Ureter (tissue), 1 donor: ENCODE results near the gene PTPN5. TPM values are rescaled to one million over a fixed set of nuclear protein-coding genes. Genes with fewer than 3 reads are reported as not detected.
A peak's percentile ranks its signal among the peaks of the same experiment; 100 is the strongest.

Experiments used
- DNase-seq: peaks from one replicate; pipeline ENCODE4 v3.0.0-alpha.2; 2020; ENCODE audit warnings: low spot score
- total RNA-seq: library from RNA; stranded (reverse); gene quantifications from one replicate; pipeline ENCODE4 v1.2.4, GENCODE V29; 2023
- donor health status: DM: yes; HTN: yes; CAD: no.

PTPN5 gene
- total RNA-seq, 1 donor from 2014 or later, result 2.6 TPM

DNA sequence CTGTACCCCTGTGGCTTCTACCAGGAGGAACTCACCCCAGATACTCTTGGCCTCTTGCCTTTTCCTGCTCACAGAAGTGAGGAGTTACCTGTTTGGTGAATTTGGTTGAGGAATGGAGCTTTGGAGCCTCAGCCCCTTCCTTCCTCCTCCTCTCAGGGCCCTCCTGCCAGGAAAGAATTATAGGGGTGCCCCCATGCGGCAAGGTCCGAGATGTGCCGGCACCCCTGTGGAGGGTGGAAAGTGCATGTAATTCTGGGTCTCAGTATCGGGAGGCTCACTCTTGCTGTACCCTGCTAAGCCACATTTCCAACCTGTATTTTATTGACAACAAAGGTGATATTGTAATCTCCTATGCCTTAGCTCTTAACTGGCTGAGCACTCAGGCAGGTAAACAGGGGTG lies 51.9 kb downstream of the PTPN5 start:
- DNase-seq, result no peak

DNA sequence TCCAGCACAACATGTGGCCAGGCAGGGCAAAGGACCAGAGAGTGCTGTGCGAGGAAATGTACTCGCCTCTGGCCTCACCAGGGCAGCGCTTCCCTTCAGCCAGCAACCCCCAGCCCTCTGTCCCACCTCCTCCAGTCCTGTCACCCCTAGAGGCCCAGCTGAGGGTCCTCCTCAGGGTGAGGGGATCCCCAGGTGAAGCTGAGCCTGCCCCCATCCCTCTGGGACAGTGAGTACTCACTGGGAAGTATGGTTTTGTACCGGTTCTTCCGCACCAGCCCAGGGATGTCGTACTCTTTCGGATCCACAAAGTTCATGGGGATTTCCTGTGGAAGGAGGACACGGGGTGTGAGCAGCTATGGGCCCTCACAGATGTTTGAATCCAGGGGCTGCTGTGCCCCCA lies 54.0 kb downstream of the PTPN5 start:
- no peak for DNase-seq

DNA sequence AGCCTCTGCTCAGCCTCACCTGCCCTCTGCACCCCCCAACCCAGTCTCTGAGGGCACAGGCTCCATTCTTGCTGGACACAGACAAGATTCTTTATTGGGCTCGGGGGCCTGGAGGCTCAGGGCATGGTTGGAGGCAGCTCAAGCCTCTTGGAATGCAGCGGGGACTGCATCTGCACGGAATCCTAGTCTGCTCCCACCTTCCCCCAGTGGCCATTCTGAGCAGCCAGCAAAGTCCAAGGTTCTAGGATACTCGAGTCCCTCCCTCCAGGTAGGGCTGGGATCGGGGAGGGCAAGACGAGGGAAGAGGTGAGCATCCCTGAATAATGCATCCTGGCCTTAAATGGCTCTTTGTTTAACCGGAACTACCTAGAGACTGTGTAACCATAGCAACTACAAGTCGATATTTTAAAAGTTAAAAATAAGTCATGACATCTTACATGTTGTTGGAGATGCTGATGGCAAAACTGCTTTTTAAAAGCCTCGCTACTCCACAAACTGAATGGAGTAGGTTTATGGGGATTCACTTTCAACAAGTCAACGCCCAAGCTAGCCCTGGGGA lies 54.9 kb downstream of the PTPN5 start:
- DNase-seq, result no peak

GRCh38 chr11:18733202-18733601 lies 58.4 kb downstream of the PTPN5 start:
- DNase-seq, result no peak

DNA sequence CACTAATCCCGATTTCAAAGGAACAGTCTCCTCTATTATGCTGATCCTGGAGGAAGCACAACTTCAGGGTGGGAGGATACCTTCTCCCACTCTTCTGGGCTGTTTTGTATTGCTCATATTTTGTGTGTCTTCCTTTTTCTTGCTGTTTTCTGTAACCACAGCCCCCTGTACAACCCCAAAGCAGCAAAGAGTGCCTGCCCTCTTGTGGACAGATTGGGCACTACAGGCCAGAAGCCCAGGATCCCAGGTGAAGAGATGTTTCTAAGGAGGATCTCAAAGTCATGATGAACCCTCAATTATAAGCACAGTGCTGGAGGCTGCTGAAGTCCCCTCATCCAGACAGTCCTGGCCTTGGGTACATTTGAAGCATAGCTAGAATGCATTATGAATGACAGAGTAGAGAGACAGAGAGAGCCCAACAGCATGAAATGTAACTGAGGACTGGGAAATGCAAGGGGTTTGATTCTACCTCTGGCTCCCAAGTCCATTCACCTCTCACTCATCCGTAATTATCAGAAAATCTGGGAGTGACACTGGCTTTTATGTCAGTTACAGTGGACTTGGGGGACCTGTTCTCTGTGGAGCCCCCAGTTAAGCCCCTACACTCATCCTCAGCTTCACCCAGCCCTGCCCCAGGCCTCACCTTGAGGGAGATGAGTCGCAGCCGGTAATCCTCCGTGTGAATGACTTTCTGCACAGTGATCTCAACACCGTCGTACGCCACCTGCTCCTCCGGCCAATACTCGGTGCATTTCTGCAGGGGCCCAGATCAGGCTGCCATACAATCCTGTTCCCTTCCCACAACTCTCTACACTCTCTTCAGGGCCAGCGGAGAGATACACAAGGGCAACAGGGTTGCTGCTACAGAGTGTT lies 59.4 kb downstream of the PTPN5 start:
- peak; percentile 59 for DNase-seq

DNA sequence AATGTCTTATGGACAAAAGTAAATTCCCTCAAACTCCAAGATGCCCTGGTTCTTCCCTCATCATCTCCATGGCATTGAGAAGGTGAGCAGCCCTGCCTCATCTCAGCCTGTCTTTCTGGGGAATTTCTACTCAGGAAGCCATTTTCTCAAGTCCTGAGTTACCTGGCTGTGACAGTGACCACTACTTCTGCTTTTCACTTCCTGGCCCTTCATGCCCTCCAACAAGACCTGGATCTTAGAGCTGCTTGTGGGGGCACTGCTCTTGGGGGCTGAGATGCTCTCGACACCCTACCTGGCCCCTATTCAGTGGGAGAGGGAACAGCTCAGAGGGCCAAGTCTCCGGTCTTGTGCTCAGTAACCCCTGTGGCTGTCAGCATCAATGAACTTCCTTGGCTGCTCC lies 60.2 kb downstream of the PTPN5 start:
- no peak for DNase-seq

- no peak for DNase-seq
Measured at GRCh38 chr11:18730020-18730419, 61.6 kb downstream of the PTPN5 start.

DNA sequence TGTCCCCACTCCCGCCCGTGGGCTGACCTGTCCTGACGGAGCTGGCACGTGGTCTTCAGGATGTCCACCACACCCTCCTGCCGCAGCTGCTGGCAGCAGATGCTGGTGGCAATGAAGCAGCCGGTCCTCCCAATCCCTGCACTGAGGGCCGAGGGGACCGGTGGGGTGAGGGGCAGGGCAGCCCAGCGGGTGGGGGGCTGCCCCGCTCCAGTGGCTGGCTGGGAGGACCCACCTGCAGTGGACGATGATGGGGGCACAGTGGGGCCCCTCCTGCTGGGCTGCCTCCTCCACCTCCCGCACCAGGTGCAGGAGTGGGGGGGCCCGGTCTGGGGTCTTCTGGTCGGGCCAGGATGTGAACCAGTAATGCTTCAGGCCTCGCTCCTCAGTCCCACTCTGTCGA lies 62.2 kb downstream of the PTPN5 start:
- DNase-seq, result no peak

DNA sequence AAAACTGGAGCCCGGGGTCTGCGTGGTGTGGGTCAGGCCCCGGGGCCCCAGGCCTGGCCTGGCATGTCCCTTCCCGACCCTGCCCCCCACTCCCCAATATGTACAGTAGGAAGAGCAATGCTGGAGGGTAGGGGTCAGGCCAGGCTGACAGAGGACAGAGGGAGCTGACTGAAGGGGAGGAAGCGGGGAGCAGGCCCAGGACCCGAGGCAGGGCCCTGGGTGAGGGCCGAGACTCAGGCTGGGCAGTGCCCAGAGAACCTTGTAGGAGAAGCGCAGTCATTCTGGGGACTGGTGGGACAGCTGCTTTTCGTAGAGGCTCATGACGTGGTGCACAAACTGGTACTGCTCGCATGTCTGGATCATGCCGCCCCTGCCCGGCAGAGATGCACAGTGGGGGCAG lies 62.9 kb downstream of the PTPN5 start:
- no peak for DNase-seq

GRCh38 chr11:18727479-18728236 lies 63.9 kb downstream of the PTPN5 start:
- DNase-seq, result no peak

- DNase-seq, result no peak
Measured at GRCh38 chr11:18726040-18726439, 65.6 kb downstream of the PTPN5 start, which contains the start of gene IGSF22. IGSF22 (minus strand) TSS chr11:18726188; CDS start chr11:18724236, 1,952 bp downstream.

GRCh38 chr11:18723991-18724390 lies 67.6 kb downstream of the PTPN5 start:
- DNase-seq, result no peak

GRCh38 chr11:18722293-18722637 lies 69.3 kb downstream of the PTPN5 start:
- DNase-seq, result no peak

GRCh38 chr11:18721561-18722292 lies 69.9 kb downstream of the PTPN5 start:
- DNase-seq, result no peak

- DNase-seq, result peak; percentile 85
Measured at GRCh38 chr11:18720808-18721560, 70.6 kb downstream of the PTPN5 start.

DNA sequence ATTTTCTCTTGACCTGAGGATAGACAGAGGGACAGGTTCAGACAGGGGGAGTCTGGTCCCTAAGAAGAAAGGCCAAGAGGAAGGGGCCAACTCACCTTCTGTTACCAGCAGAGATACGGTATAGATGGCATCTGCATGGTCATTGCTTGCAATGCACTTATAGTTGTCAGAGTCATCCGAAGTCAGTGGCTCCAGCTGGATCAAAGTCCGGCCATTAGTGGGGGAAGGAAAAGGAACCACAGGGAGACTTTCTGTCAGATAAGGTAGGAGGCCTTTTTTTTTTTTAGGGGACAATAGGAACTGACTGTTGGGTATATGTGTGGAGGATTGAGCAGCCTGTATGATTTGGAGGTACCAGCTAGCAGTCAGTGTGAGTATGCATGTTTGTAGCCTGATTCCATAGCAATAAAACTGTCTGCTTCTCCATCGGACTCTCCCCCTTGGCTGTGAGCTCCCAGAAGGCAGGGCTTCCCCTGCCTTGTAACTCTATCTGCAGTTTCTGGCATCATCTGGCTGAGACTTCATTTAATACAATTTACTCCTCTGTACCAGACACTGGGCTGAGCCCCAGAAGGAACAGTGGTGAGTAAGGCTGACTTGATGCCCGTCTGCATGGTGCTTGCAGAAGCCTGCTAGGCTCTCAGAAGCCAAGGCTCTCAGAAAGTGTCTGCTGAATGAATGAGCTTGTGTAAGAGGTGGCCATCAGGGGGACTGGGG lies 71.3 kb downstream of the PTPN5 start:
- no peak for DNase-seq

GRCh38 chr11:18715476-18715875 lies 76.1 kb downstream of the PTPN5 start:
- no peak for DNase-seq

DNA sequence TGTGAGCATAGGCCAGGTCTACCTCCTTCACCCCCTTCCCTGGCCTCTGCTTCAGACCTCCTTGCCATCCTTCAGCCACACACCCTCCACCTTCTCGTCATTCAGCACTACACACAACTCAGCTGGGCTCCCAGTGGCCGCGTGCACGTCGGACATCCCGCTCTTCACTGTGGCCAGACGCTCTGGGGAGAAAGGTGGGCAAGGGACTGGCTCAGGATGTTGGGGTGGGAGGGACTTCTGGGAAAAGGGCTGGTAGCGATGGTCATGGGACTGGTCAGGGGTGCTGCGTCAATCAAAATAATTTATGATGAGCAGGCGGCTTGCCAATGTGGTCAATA lies 77.2 kb downstream of the PTPN5 start:
- DNase-seq, result no peak

- DNase-seq, result no peak
Measured at GRCh38 chr11:18713646-18714442, 77.8 kb downstream of the PTPN5 start.

GRCh38 chr11:18710545-18710944 lies 81.1 kb downstream of the PTPN5 start:
- DNase-seq, result no peak
